Calu3 (cell line): ENCODE measurements around the gene IFITM10. TPM values are rescaled to one million over a fixed set of nuclear protein-coding genes. Genes with fewer than 3 reads are reported as not detected.

Experiments used
- BruUV-seq: library from RNA; stranded (reverse); fragments of 400-500 nt; replicated peaks from 2 replicates; lab custom pipeline; 2021; lab: Mats Ljungman, UMichigan
- CTCF ChIA-PET: fragments of 300-600 bp; sonication (Branson Sonifier 250); formaldehyde crosslinking; loops from one replicate; lab custom pipeline; 2022; ENCODE audit warnings: antibody characterized with exemption; lab: Charles Lee
- DNase-seq: peaks from one replicate; pipeline ENCODE4 v3.0.0; 2022
- H3K27ac Mint-ChIP-seq: one replicate; pipeline ENCODE4 v1.8.0; 2022; ENCODE audit warnings: mixed read lengths; ENCODE audit not compliant: unreplicated experiment
- H3K27me3 Mint-ChIP-seq: one replicate; pipeline ENCODE4 v1.8.0; 2022; ENCODE audit warnings: mixed read lengths; ENCODE audit not compliant: unreplicated experiment
- H3K36me3 Mint-ChIP-seq: one replicate; pipeline ENCODE4 v1.8.0; 2022; ENCODE audit warnings: mild to moderate bottlenecking, moderate library complexity, mixed read lengths; ENCODE audit not compliant: insufficient read depth, unreplicated experiment
- H3K4me1 Mint-ChIP-seq: one replicate; pipeline ENCODE4 v1.8.0; 2022; ENCODE audit warnings: mild to moderate bottlenecking, low read depth, mixed read lengths; ENCODE audit not compliant: unreplicated experiment
- H3K4me3 Mint-ChIP-seq: one replicate; pipeline ENCODE4 v1.8.0; 2022; ENCODE audit warnings: mild to moderate bottlenecking, low read depth, moderate library complexity, mixed read lengths; ENCODE audit not compliant: unreplicated experiment
- H3K9me3 Mint-ChIP-seq: one replicate; pipeline ENCODE4 v1.8.0; 2022; ENCODE audit warnings: low read depth, mixed read lengths; ENCODE audit not compliant: unreplicated experiment
- intact Hi-C: fragments of 100-400 bp; cut with micrococcal nuclease; formaldehyde crosslinking; loops from one replicate; pipeline ENCODE4 v1.10.0; 2022; ENCODE audit not compliant: unreplicated experiment
- total RNA-seq: library from RNA; stranded (reverse); gene quantifications from 2 replicates; pipeline ENCODE4 v1.2.3, GENCODE V29; 2022
- TF ChIP-seq, protein P1 (sequence below): fragments of 200-600 bp; IDR thresholded peaks from one replicate; pipeline ENCODE4 v1.8.0; 2022; ENCODE audit warnings: antibody characterized with exemption; ENCODE audit not compliant: unreplicated experiment

IFITM10 gene
- total RNA-seq, 1 experiment from 2014 or later = 3.3 TPM

DNA sequence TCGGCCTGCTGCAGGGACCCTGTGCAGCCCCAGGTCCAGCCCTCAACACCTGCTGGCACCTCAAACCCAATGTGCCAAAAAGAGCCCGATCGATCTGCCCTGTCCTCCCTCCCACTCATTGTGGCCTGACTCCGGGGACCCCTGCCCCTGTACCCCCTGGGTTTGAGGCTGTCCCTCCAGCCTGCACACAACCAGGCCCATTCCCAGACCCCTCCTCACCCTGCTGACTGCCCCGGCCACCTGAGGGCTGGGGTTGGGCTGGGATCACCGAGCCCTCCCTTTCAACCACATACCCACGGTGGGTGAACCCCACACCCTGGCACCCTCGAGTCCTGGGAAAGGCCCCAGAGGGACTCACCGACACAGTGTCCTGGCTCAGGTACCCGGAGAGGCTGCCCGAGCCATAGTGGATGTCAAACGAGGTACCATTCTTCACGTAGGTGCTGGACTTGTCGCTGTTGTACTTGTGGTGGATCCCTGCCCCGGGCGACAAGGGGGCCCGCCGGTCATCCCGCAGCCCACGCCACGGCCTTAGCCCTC lies 8.3 kb upstream of the IFITM10 start:
- no peak overlapping the region for H3K4me3 Mint-ChIP-seq
- no peaks in the 10 kb centered on the region for H3K9me3 Mint-ChIP-seq
- CTCF ChIA-PET = no interaction called here
- TF ChIP-seq, protein P1, sequence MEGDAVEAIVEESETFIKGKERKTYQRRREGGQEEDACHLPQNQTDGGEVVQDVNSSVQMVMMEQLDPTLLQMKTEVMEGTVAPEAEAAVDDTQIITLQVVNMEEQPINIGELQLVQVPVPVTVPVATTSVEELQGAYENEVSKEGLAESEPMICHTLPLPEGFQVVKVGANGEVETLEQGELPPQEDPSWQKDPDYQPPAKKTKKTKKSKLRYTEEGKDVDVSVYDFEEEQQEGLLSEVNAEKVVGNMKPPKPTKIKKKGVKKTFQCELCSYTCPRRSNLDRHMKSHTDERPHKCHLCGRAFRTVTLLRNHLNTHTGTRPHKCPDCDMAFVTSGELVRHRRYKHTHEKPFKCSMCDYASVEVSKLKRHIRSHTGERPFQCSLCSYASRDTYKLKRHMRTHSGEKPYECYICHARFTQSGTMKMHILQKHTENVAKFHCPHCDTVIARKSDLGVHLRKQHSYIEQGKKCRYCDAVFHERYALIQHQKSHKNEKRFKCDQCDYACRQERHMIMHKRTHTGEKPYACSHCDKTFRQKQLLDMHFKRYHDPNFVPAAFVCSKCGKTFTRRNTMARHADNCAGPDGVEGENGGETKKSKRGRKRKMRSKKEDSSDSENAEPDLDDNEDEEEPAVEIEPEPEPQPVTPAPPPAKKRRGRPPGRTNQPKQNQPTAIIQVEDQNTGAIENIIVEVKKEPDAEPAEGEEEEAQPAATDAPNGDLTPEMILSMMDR = no peak
- intact Hi-C loops = no loop called here
- no TSS peak for BruUV-seq
- DNase-seq = no peak
- no peak overlapping the region for H3K27ac Mint-ChIP-seq
- H3K27me3 Mint-ChIP-seq = no peaks in the 10 kb centered on the region
- H3K4me1 Mint-ChIP-seq = peaks cover 18% of the 10 kb centered on the region
- H3K36me3 Mint-ChIP-seq = peaks cover 67% of the 10 kb centered on the region

DNA sequence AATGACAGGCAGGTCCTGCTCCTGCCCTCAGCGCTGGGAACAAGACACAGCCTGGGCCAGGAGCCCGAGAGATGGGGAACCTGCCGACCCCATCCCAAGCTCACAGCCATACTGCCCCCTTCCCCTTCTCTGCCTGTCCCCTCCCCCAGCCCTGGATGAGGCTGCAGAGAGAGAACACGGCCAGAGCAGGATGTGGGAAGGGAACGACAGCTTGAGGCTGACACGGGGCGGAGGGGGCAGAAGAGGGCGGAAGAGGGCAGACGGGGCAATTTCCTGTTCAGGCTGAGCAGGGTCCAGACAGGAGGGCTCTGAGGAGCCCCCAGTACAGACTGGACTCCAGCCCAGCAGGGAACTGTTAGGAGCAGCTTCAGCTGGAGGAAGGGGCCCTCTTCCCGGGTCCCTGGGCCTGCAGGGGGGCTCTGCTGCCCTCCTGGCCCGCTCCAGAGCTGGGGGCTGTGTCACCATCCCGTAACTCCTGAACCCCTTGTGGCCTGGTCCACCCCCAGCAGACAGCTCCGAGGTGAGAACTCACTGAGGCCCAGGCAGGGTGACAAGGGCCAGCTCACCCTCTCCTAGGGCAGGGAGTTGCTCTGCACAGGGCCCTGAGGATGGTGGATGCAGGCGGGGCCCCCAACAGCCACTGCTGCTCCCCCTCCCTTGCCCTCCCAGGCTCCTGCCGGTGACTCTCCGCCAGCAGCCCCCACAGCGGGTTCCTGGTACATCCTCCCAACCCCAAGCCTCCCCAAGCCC lies 7.6 kb upstream of the IFITM10 start:
- no TSS peak for BruUV-seq
- Mint-ChIP-seq H3K27ac (no peak overlapping the region), H3K9me3 (no peaks in the 10 kb centered on the region), H3K4me1 (peaks cover 18% of the 10 kb centered on the region), H3K36me3 (peaks cover 68% of the 10 kb centered on the region), H3K4me3 (no peak overlapping the region), H3K27me3 (no peaks in the 10 kb centered on the region)
- CTCF ChIA-PET = no interaction called here
- TF ChIP-seq, protein P1 = no peak
- no peak for DNase-seq
- intact Hi-C loops = no loop called here

DNA sequence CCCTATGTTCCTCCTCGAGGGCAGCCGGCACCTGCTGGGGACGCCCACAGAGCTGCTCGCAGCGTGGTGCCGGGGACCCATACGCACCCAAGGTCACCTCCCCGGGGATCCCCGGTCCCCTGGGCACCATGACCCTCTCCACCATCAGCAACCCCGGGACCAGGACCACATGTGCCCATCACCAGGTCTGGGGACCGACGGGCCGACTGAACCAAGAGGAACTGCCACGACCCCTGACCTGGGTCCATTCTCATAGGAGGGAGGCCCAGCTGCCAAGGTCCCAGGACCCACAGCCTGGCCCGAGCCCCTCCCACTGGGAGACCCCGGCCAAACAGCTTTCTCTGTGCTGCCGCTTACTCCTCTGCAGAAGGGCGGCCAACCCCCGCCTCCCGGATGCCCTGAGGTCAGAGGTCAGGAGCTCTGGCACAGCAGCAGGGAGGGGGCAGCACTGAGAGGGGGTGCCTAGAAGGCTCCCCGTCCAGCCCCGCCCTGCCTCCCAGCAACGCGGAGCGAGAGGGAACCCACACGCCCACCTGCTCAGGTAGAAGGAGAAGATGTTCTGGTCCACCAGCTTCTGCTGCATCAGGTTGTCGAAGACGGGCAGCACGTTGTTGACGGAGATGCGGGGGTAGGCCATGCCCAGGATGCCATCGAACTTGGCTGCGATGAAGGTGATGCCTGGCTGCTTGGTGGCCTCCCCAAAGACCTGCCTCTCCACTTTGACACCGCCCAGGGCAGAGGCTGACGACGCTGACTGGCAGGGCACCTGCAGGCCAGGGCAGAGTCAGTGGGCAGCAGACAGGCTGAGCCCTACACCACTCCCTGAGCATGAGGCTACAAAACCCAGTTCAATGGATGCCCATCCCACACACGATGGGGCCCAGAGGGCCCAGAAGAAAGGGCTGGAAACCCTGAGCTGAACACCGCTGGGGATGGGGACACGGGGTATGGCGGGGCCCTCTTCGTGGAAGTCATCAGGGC lies 6.7 kb upstream of the IFITM10 start:
- intact Hi-C loops = no loop called here
- no TSS peak for BruUV-seq
- TF ChIP-seq, protein P1 = no peak
- no peaks in the 10 kb centered on the region for H3K27me3 Mint-ChIP-seq
- peaks cover 15% of the 10 kb centered on the region for H3K4me1 Mint-ChIP-seq
- CTCF ChIA-PET = no interaction called here
- no peaks in the 10 kb centered on the region for H3K9me3 Mint-ChIP-seq
- H3K36me3 Mint-ChIP-seq = peaks cover 62% of the 10 kb centered on the region
- H3K4me3 Mint-ChIP-seq = no peak overlapping the region
- no peak for DNase-seq
- H3K27ac Mint-ChIP-seq = no peak overlapping the region

DNA sequence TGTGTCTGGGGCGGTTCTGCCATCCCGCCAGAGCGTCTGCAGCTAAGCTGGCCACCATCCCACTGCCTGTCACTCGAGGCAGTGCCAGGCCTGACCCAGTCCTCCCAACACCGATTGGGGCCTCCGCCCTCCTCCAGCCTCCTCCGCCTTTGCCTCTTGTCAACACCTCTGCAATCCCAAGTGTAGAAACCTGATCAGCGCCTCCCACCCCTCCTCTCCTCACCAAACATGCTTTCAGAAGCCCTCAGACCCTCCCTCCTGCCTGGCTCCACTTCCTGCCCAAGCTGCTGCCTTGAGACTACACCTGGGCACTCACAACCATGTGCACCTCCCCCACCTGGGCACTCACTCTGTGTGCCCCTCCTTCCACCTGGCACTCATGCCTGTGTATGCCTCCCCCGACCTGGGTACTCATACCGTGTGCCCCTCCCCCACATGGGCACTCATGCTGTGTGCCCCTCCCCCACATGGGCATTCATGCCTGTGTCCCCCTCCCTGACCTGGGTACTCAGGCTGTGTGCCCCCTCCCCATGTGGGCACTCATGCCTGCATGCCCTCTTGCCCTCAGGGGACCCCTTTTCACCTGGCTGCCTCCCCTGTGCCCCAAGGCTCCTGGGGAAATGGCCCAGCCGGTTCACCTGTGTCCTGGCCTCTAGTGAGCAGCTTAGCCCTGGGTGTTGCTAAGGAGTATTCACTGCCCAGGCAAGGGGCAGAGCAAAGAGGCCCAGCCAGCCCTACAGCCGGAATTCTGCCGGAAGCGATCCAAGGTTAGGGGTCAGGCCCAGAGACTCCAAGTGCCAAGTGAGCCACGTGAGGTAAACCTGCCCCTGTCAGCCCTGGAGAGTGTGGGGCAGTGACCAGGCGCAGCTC lies 5.5 kb upstream of the IFITM10 start:
- H3K4me1 Mint-ChIP-seq = peaks cover 7% of the 10 kb centered on the region
- H3K27ac Mint-ChIP-seq = no peak overlapping the region
- no peak overlapping the region for H3K4me3 Mint-ChIP-seq
- no peaks in the 10 kb centered on the region for H3K9me3 Mint-ChIP-seq
- H3K27me3 Mint-ChIP-seq = no peaks in the 10 kb centered on the region
- peaks cover 67% of the 10 kb centered on the region for H3K36me3 Mint-ChIP-seq
- BruUV-seq = no TSS peak
- CTCF ChIA-PET = no interaction called here
- DNase-seq = no peak
- TF ChIP-seq, protein P1 = no peak
- intact Hi-C loops = no loop called here
